Neural progenitor cell (in vitro differentiated cells): Measurements from ENCODE around the gene RASEF. TPM values are rescaled to one million over a fixed set of nuclear protein-coding genes. Genes with fewer than 3 reads are reported as not detected.
A peak's percentile ranks its signal among the peaks of the same experiment; 100 is the strongest.

Experiments
- DNase-seq: peaks from one replicate; pipeline ENCODE4 v3.0.0-alpha.2; 2016; ENCODE audit warnings: low spot score
- H2AFZ ChIP-seq: fragments of 200-600 bp; sonication (generic); replicated peaks from 2 replicates; pipeline ENCODE4 v1.6.1; 2016; ENCODE audit warnings: antibody characterized with exemption
- H3F3A ChIP-seq: fragments of 200-600 bp; sonication (generic); 2 replicates; pipeline ENCODE4 v1.6.1; 2016; ENCODE audit warnings: antibody characterized with exemption, low read depth
- H3K27ac ChIP-seq: fragments of 200-600 bp; sonication (generic); 2 replicates; pipeline ENCODE4 v1.5.1; 2016; ENCODE audit warnings: mild to moderate bottlenecking
- H3K27me3 ChIP-seq: fragments of 200-600 bp; sonication (generic); 2 replicates; pipeline ENCODE4 v1.6.1; 2016; ENCODE audit warnings: mild to moderate bottlenecking, moderate library complexity
- H3K36me3 ChIP-seq: fragments of 200-600 bp; sonication (generic); 2 replicates; pipeline ENCODE4 v1.5.1; 2016
- H3K4me1 ChIP-seq: fragments of 200-600 bp; sonication (generic); 2 replicates; pipeline ENCODE4 v1.6.1; 2016; ENCODE audit warnings: mixed run types
- H3K4me2 ChIP-seq: fragments of 200-600 bp; sonication (generic); 2 replicates; pipeline ENCODE4 v1.6.1; 2016
- H3K4me3 ChIP-seq: fragments of 200-600 bp; sonication (generic); 2 replicates; pipeline ENCODE4 v1.5.1; 2016
- H3K79me2 ChIP-seq: fragments of 200-600 bp; sonication (generic); 2 replicates; pipeline ENCODE4 v1.6.1; 2016; ENCODE audit warnings: low read depth
- H3K9ac ChIP-seq: fragments of 200-600 bp; sonication (generic); 2 replicates; pipeline ENCODE4 v1.6.1; 2016
- H3K9me3 ChIP-seq: fragments of 200-600 bp; sonication (generic); 2 replicates; pipeline ENCODE4 v1.5.1; 2016; ENCODE audit warnings: low read depth
- H4K20me1 ChIP-seq: fragments of 200-600 bp; sonication (generic); 2 replicates; pipeline ENCODE4 v1.6.1; 2016; ENCODE audit warnings: low read depth
- H3K27ac Mint-ChIP-seq: 3 replicates; pipeline ENCODE4 v1.8.0; 2021; ENCODE audit warnings: mixed read lengths
- H3K27me3 Mint-ChIP-seq: 2 replicates; pipeline ENCODE4 v1.8.0; 2022; ENCODE audit warnings: low read depth, mild to moderate bottlenecking, inconsistent platforms, moderate library complexity, mixed read lengths; ENCODE audit not compliant: insufficient read depth
- H3K36me3 Mint-ChIP-seq: 3 replicates; pipeline ENCODE4 v1.8.0; 2021; ENCODE audit warnings: mixed read lengths
- H3K4me1 Mint-ChIP-seq: 3 replicates; pipeline ENCODE4 v1.8.0; 2021; ENCODE audit warnings: mixed read lengths
- H3K4me3 Mint-ChIP-seq: 3 replicates; pipeline ENCODE4 v1.8.0; 2021; ENCODE audit warnings: mild to moderate bottlenecking, moderate library complexity, mixed read lengths
- H3K9me3 Mint-ChIP-seq: 3 replicates; pipeline ENCODE4 v1.8.0; 2020; ENCODE audit warnings: mixed read lengths
- EZH2 ChIP-seq: fragments of 200-600 bp; sonication (generic); IDR thresholded peaks from 2 replicates; pipeline ENCODE4 v1.6.1; 2017; ENCODE audit warnings: antibody characterized with exemption, mild to moderate bottlenecking, moderate library complexity
- EZH2phosphoT487 ChIP-seq: fragments of 200-600 bp; sonication (generic); IDR thresholded peaks from 2 replicates; pipeline ENCODE4 v1.6.1; 2017; ENCODE audit warnings: antibody characterized with exemption
- total RNA-seq: library from RNA; depleted of rRNA; stranded (reverse); fragments of >200 nt; gene quantifications from 2 replicates; pipeline ENCODE4 v1.2.3, GENCODE V29; 2015; ENCODE audit warnings: low replicate concordance
- TF ChIP-seq, protein P1 (sequence below): fragments of 200-600 bp; sonication (generic); IDR thresholded peaks from 2 replicates; pipeline ENCODE4 v1.5.1; 2017; ENCODE audit warnings: antibody characterized with exemption, mild to moderate bottlenecking

RASEF gene
- total RNA-seq, 1 donor from 2014 or later: 0.21 TPM

DNA sequence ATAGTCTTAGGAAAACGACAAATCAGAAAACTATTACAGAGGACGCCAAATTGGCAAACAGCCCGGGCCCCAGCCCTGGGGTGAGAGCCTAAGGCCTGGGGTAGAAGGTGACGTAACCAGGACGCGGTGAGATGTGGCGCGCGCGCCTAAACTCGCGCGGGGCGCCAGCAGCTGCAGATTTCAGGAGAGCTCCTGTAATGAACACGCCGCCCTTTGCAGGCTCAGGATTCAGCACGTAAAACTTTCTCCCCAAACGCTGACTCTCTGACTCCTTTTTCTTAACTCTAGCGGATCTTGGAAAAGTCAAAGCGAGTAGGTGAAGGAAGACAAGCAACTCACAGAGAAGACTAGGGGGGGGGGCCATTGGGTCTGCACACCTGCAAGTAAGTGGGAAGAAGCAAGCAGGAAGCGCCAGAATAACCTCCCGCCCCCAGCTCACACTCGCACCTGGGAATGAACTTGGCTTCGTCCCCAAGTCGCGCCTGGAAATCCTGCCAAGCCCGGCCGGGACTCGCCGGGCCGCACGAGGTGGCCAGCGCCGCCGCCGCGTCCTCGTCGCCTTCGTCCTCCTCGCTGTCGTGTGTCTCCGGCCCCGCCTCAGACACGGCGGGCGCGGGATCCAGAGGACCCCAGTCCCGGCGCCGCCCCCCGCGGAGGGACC is 822 bp downstream of the RASEF start:
- Histone ChIP-seq H3K79me2 (no peaks in the 10 kb centered on the region), H3K9me3 (no peaks in the 10 kb centered on the region), H3K4me1 (peaks cover 4% of the 10 kb centered on the region), H4K20me1 (peaks cover 4% of the 10 kb centered on the region), H3F3A (no peaks in the 10 kb centered on the region), H3K27ac (no peak overlapping the region), H3K36me3 (no peaks in the 10 kb centered on the region), H3K4me2 (peak overlapping the region; percentile 89), H2AFZ (peak overlapping the region; percentile 94), H3K27me3 (peaks cover 73% of the 10 kb centered on the region), H3K9ac (no peak overlapping the region), H3K4me3 (peak overlapping the region; percentile 62)
- no peaks in the 10 kb centered on the region for H3K9me3 Mint-ChIP-seq
- H3K4me3 Mint-ChIP-seq: peak overlapping the region; percentile 88
- DNase-seq: peak; percentile 37
- H3K27ac Mint-ChIP-seq: no peak overlapping the region
- H3K4me1 Mint-ChIP-seq: peaks cover 25% of the 10 kb centered on the region
- no peaks in the 10 kb centered on the region for H3K36me3 Mint-ChIP-seq
- TF ChIP-seq EZH2 (no peak), EZH2phosphoT487 (no peak)
- TF ChIP-seq, protein P1, sequence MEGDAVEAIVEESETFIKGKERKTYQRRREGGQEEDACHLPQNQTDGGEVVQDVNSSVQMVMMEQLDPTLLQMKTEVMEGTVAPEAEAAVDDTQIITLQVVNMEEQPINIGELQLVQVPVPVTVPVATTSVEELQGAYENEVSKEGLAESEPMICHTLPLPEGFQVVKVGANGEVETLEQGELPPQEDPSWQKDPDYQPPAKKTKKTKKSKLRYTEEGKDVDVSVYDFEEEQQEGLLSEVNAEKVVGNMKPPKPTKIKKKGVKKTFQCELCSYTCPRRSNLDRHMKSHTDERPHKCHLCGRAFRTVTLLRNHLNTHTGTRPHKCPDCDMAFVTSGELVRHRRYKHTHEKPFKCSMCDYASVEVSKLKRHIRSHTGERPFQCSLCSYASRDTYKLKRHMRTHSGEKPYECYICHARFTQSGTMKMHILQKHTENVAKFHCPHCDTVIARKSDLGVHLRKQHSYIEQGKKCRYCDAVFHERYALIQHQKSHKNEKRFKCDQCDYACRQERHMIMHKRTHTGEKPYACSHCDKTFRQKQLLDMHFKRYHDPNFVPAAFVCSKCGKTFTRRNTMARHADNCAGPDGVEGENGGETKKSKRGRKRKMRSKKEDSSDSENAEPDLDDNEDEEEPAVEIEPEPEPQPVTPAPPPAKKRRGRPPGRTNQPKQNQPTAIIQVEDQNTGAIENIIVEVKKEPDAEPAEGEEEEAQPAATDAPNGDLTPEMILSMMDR: no peak
- peaks cover 32% of the 10 kb centered on the region for H3K27me3 Mint-ChIP-seq

DNA sequence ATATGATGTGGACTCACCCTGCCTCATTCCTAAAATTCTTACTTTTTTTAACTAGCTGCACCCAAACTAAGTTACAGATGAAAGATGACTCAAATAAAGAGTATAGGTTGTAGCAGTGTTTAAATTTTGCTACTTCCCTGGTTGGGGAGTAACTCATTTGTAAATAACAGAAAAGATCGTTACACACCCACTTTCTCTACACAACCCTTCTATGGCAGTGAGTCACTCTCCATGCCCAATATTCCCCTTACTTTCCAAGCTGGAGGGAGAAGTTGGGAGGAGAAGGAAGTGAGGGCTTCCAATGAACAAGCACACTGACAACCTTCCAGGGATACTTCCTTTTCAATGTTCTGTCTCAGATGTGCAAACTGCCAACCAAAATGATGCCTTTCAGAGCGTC is 1.9 kb downstream of the RASEF start:
- Mint-ChIP-seq H3K4me3 (peak overlapping the region; percentile 88), H3K27me3 (peaks cover 32% of the 10 kb centered on the region), H3K36me3 (no peaks in the 10 kb centered on the region), H3K9me3 (no peaks in the 10 kb centered on the region), H3K27ac (no peak overlapping the region), H3K4me1 (peaks cover 25% of the 10 kb centered on the region)
- H3K27ac ChIP-seq: no peak overlapping the region
- no peaks in the 10 kb centered on the region for H3K9me3 ChIP-seq
- H3K36me3 ChIP-seq: no peaks in the 10 kb centered on the region
- no peaks in the 10 kb centered on the region for H3F3A ChIP-seq
- no peak overlapping the region for H2AFZ ChIP-seq
- TF ChIP-seq EZH2phosphoT487 (no peak), EZH2 (no peak)
- TF ChIP-seq, protein P1: no peak
- peaks cover 68% of the 10 kb centered on the region for H3K27me3 ChIP-seq
- H4K20me1 ChIP-seq: peaks cover 4% of the 10 kb centered on the region
- DNase-seq: no peak
- H3K79me2 ChIP-seq: no peaks in the 10 kb centered on the region
- H3K4me2 ChIP-seq: no peak overlapping the region
- peaks cover 4% of the 10 kb centered on the region for H3K4me1 ChIP-seq
- no peak overlapping the region for H3K4me3 ChIP-seq
- H3K9ac ChIP-seq: no peak overlapping the region

DNA sequence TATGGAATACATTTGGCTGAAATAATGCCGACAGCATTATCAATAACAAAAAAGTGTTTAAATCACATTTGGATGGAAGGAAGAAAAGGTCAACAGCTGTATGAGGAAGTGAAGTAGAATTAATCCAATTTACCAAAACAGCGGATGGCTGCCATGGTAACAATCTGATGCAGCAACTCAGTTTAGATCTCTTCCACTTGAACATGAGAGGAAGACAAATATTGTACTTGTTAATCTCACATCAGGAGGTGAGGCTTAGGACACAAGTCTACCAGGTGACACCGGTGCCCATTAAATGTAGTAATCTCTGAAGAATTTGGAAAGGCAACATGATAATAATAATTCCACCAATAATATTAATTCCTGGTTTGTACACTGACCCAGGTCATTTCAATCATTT is 2.4 kb downstream of the RASEF start:
- Mint-ChIP-seq H3K9me3 (no peaks in the 10 kb centered on the region), H3K36me3 (no peaks in the 10 kb centered on the region), H3K27me3 (peaks cover 32% of the 10 kb centered on the region), H3K27ac (no peak overlapping the region), H3K4me1 (peaks cover 25% of the 10 kb centered on the region), H3K4me3 (no peak overlapping the region)
- peaks cover 4% of the 10 kb centered on the region for H4K20me1 ChIP-seq
- no peak for TF ChIP-seq EZH2
- TF ChIP-seq, protein P1: no peak
- no peak for TF ChIP-seq EZH2phosphoT487
- H3K36me3 ChIP-seq: no peaks in the 10 kb centered on the region
- no peak for DNase-seq
- no peaks in the 10 kb centered on the region for H3K9me3 ChIP-seq
- no peak overlapping the region for H3K27ac ChIP-seq
- no peaks in the 10 kb centered on the region for H3K79me2 ChIP-seq
- no peak overlapping the region for H2AFZ ChIP-seq
- peaks cover 4% of the 10 kb centered on the region for H3K4me1 ChIP-seq
- H3K9ac ChIP-seq: no peak overlapping the region
- H3K27me3 ChIP-seq: peaks cover 64% of the 10 kb centered on the region
- no peaks in the 10 kb centered on the region for H3F3A ChIP-seq
- no peak overlapping the region for H3K4me3 ChIP-seq
- no peak overlapping the region for H3K4me2 ChIP-seq
